SK-N-SH (cell line): ENCODE results near the gene OSBPL6. TPM values are rescaled to one million over a fixed set of nuclear protein-coding genes. Genes with fewer than 3 reads are reported as not detected.
A peak's percentile ranks its signal among the peaks of the same experiment; 100 is the strongest.

Experiments used
- CTCF ChIA-PET: fragments of 300-600, 350-600 bp; formaldehyde crosslinking; extraction: SDS; loops from one replicate; lab custom pipeline; 2021; lab: Yijun Ruan, JAX
- POLR2A ChIA-PET: fragments of 350-600 bp; sonication (Branson Sonifier 250); formaldehyde crosslinking; extraction: SDS; loops from one replicate; lab custom pipeline; 2020; ENCODE audit warnings: antibody characterized with exemption, inconsistent platforms; lab: Yijun Ruan, JAX
- DNase-seq: peaks from one replicate; pipeline ENCODE4 v3.0.0; 2012
- H2AFZ ChIP-seq: fragments of 200-600 bp; sonication (generic); 2 replicates; pipeline ENCODE4 v1.8.1; 2016; ENCODE audit warnings: antibody characterized with exemption, mild to moderate bottlenecking, low read depth
- H3F3A ChIP-seq: fragments of 200-600 bp; sonication (generic); replicated peaks from 2 replicates; pipeline ENCODE3; 2016; ENCODE audit warnings: antibody characterized with exemption, mild to moderate bottlenecking; ENCODE audit not compliant: insufficient read depth
- H3K27ac ChIP-seq, 2 experiments: fragments of 200-500 bp in 1 of 2; fragments of 200-600 bp in 1 of 2; sonication (Bioruptor generic) in 1 of 2; sonication (generic), shearing (Covaris generic) in 1 of 2; 2 replicates each; pipeline versions ENCODE4 v1.5.1 to v1.6.1; 2014 to 2016; ENCODE audit warnings: low read depth in 2 of 2, inconsistent platforms in 1 of 2, low read length in 1 of 2, mild to moderate bottlenecking in 1 of 2, mixed read lengths in 1 of 2
- H3K27me3 ChIP-seq: fragments of 200-600 bp; sonication (generic), shearing (Covaris generic); 2 replicates; pipeline ENCODE4 v1.6.1; 2016; ENCODE audit warnings: mixed run types; ENCODE audit not compliant: insufficient read depth
- H3K36me3 ChIP-seq, 2 experiments: fragments of 200-500 bp in 1 of 2; fragments of 200-600 bp in 1 of 2; sonication (Bioruptor generic) in 1 of 2; sonication (generic) in 1 of 2; replicated peaks in 1 of 2; 2 replicates each; pipeline versions ENCODE3 to v1.5.1; 2014 to 2016; ENCODE audit warnings: low read length in 1 of 2, mild to moderate bottlenecking in 1 of 2; ENCODE audit not compliant: insufficient read depth in 2 of 2, control insufficient read depth in 1 of 2
- H3K4me1 ChIP-seq, 2 experiments: fragments of 200-500 bp in 1 of 2; fragments of 200-600 bp in 1 of 2; sonication (Bioruptor generic) in 1 of 2; sonication (generic), shearing (Covaris generic) in 1 of 2; 2 replicates each; pipeline versions ENCODE4 v1.5.1 to v1.6.1; 2014 to 2016; ENCODE audit warnings: low read depth in 1 of 2, low read length in 1 of 2, mixed run types in 1 of 2; ENCODE audit not compliant: insufficient read depth in 2 of 2, control insufficient read depth in 1 of 2
- H3K4me2 ChIP-seq: fragments of 200-600 bp; sonication (generic), shearing (Covaris generic); 2 replicates; pipeline ENCODE4 v1.6.1; 2017; ENCODE audit warnings: mixed run types
- H3K4me3 ChIP-seq, 2 experiments: fragments of 200-500 bp in 1 of 2; fragments of 200-600 bp in 1 of 2; sonication (Bioruptor generic) in 1 of 2; sonication (generic), shearing (Covaris generic) in 1 of 2; 2 replicates each; pipeline versions ENCODE4 v1.5.1 to v1.8.1; 2014 to 2016; ENCODE audit warnings: low read depth in 2 of 2, inconsistent platforms in 1 of 2, low read length in 1 of 2, mild to moderate bottlenecking in 1 of 2, mixed read lengths in 1 of 2, moderate library complexity in 1 of 2
- H3K79me2 ChIP-seq: fragments of 200-600 bp; sonication (generic); 2 replicates; pipeline ENCODE4 v1.8.1; 2017; ENCODE audit warnings: mild to moderate bottlenecking; ENCODE audit not compliant: insufficient read depth
- H3K9ac ChIP-seq: fragments of 200-600 bp; sonication (generic); 2 replicates; pipeline ENCODE4 v1.6.1; 2017; ENCODE audit warnings: mixed run types
- H3K9me2 ChIP-seq: fragments of 200-600 bp; sonication (generic); 2 replicates; pipeline ENCODE4 v1.6.1; 2017; ENCODE audit warnings: mixed run types
- H3K9me3 ChIP-seq: fragments of 200-600 bp; sonication (generic); 2 replicates; pipeline ENCODE4 v1.6.1; 2017; ENCODE audit warnings: mixed run types, mild to moderate bottlenecking, moderate library complexity
- H4K20me1 ChIP-seq: fragments of 200-600 bp; sonication (generic); 2 replicates; pipeline ENCODE4 v1.6.1; 2017; ENCODE audit warnings: mild to moderate bottlenecking, mixed run types; ENCODE audit not compliant: insufficient read depth
- FOXJ3 ChIP-seq: sonication (generic); formaldehyde crosslinking; IDR thresholded peaks from 2 replicates; pipeline ENCODE4 v1.5.1; 2020; ENCODE audit warnings: mild to moderate bottlenecking, missing genetic modification reagents
- FOXM1 ChIP-seq: IDR thresholded peaks from 2 replicates; pipeline ENCODE4 v1.4.0; 2012; ENCODE audit warnings: low read depth, mild to moderate bottlenecking
- JUND ChIP-seq: IDR thresholded peaks from 2 replicates; pipeline ENCODE4 v1.4.0; 2012
- MXI1 ChIP-seq: IDR thresholded peaks from 2 replicates; pipeline ENCODE4 v1.6.1; 2012; ENCODE audit warnings: mild to moderate bottlenecking, low read depth, low read length, improper control_type of control experiment
- NFIC ChIP-seq: IDR thresholded peaks from 2 replicates; pipeline ENCODE4 v1.4.0; 2012; ENCODE audit warnings: borderline replicate concordance
- POLR2AphosphoS5 ChIP-seq: IDR thresholded peaks from 2 replicates; pipeline ENCODE4 v1.6.1; 2012; ENCODE audit warnings: low read depth, low read length
- RCOR1 ChIP-seq: fragments of 150-350 bp; IDR thresholded peaks from 2 replicates; pipeline ENCODE4 v1.6.1; 2017; ENCODE audit warnings: antibody characterized with exemption, low read length
- REST ChIP-seq: IDR thresholded peaks from 2 replicates; pipeline ENCODE4 v1.6.1; 2012; ENCODE audit warnings: mild to moderate bottlenecking, low read depth, low read length, moderate library complexity
- TEAD4 ChIP-seq: IDR thresholded peaks from 2 replicates; pipeline ENCODE4 v1.4.0; 2012; ENCODE audit warnings: mild to moderate bottlenecking, borderline replicate concordance; ENCODE audit not compliant: insufficient read depth
- USF1 ChIP-seq: IDR thresholded peaks from 2 replicates; pipeline ENCODE4 v1.4.0; 2012; ENCODE audit warnings: low read depth, borderline replicate concordance
- USF2 ChIP-seq: fragments of 150-350 bp; IDR thresholded peaks from 2 replicates; pipeline ENCODE4 v1.6.1; 2017; ENCODE audit warnings: antibody characterized with exemption, low read length, low read depth, borderline replicate concordance
- WGBS: methylation state at CpG from one replicate; pipeline ENCODE4 v1.1.6; 2017; ENCODE audit warnings: low lambda C conversion rate; 5-methylcytosine and 5-hydroxymethylcytosine counted together
- polyA plus RNA-seq, 3 experiments: library from polyadenylated mRNA; depleted of rRNA; stranded (reverse); fragments of >200 nt; gene quantifications; 2 replicates each; pipeline ENCODE4 v1.2.3, GENCODE V29; 2012

Gene OSBPL6
- polyA plus RNA-seq, 1 of the 3 experiments (the other 2 are of a cell fraction), result 2.7 TPM

GRCh38 chr2:178279636-178280035, 85.3 kb downstream of the OSBPL6 start:
- H3K27ac ChIP-seq, result peak overlapping the region in 1 of 2 experiments; percentile 87; a peak in 2 of 4 replicates
- CTCF ChIA-PET, result interaction anchor here (0.6 to 1.5 kb wide), 7 partner anchors 9 to 147 kb away, joined by 3 to 5 read pairs (median 3); no protein-coding TSS in a partner anchor
- POLR2A ChIA-PET, result no interaction called here

More at GRCh38 chr2:178279636-178280035, 85.3 kb downstream of the OSBPL6 start:
- 94% methylated on average over 10 of the region's 10 CpGs for WGBS
- H3K9ac ChIP-seq, result peak overlapping the region; percentile 5; the same call in 1 of the 2 replicates
- no peak overlapping the region for H2AFZ ChIP-seq
- no peaks in the 10 kb centered on the region; the same call in 1 of the 2 replicates for H3K79me2 ChIP-seq
- peak overlapping the region; percentile 12; the same call in 1 of the 2 replicates for H3K4me2 ChIP-seq
- H3K36me3 ChIP-seq, result no peaks in the 10 kb centered on the region
- H3K4me1 ChIP-seq, result peaks cover 4 to 28% of the 10 kb centered on the region in 2 experiments; a peak in 3 of 4 replicates
- no peaks in the 10 kb centered on the region for H4K20me1 ChIP-seq
- peaks cover 22% of the 10 kb centered on the region for H3F3A ChIP-seq
- H3K27me3 ChIP-seq, result no peaks in the 10 kb centered on the region
- no peak for DNase-seq
- no peaks in the 10 kb centered on the region for H3K9me3 ChIP-seq
- H3K4me3 ChIP-seq, result no peak overlapping the region
- no peaks in the 10 kb centered on the region for H3K9me2 ChIP-seq
- TF ChIP-seq FOXJ3 (CRISPR knock-in tag) (no peak), FOXM1 (no peak), MXI1 (no peak), USF2 (no peak), USF1 (no peak), NFIC (no peak), TEAD4 (no peak), REST (no peak), RCOR1 (no peak), POLR2AphosphoS5 (no peak), JUND (no peak)
- TF ChIP-seq, all 33 proteins: peak for 0
